ENCODE results near the gene ZBTB12.

The ZBTB12 gene

DNA sequence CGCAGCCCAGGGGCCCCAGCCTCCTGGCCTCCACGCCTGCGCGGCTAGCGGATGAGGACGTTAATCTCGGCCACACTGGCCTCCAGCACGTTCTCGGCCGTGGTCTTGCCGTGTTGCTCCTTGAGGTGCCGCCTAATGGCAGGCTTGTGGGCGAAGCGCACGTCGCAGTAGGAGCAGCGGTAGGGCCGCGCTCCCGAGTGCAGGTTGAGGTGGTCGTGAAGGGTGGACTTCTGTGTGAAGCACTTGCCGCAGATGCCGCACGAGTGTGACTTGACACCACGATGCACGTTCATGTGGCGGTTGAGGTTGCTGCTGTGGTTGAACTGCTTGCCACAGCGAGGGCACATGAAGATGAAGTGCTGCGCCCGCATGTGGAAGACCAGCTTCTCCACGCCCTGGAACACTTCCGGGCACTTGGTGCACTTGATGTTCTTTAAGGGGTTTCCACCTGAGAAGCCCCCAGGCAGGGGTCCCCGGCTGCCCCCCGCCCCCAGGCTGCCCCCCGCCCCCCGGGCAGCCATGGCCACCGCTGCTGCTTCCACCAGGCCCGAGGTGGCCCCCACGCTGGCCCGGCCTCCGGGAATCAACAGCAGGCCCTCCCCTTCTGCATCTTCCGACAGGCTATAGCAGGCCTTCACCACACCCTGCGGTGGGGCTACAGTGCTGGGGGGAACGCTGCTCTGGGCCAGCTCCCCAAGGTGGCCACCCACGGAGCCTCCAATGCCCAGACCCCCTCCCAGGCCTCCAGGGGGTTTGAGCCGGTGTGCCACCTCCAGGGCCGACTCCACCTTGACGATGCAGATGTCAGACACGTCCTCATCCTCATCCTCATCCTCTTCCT, 1.8 kb downstream of the ZBTB12 start:
- Mint-ChIP-seq H3K27ac (ENCODE audit: low read depth) (no peak overlapping the region), H3K4me1 (peaks cover 46% of the 10 kb centered on the region), H3K27me3 (no peaks in the 10 kb centered on the region), H3K4me3 (peak overlapping the region; percentile 85), H3K9me3 (no peaks in the 10 kb centered on the region), H3K36me3 (ENCODE audit: insufficient read depth) (peaks cover 24% of the 10 kb centered on the region)
- DNase-seq (ENCODE audit: low spot score in 2 of 2) (no peak), ATAC-seq (replicated peaks; ENCODE audit: extremely low read depth, poor library complexity, severe bottlenecking) (no peak)

- no peaks in the 10 kb centered on the region for H3K9me3 Mint-ChIP-seq
- H3K27me3 Mint-ChIP-seq: no peaks in the 10 kb centered on the region
- peaks cover 27% of the 10 kb centered on the region for H3K36me3 Mint-ChIP-seq (ENCODE audit: insufficient read depth)
- ATAC-seq (replicated peaks; ENCODE audit: extremely low read depth, poor library complexity, severe bottlenecking) (no peak), DNase-seq (ENCODE audit: low spot score in 2 of 2) (no peak)
- H3K4me1 Mint-ChIP-seq: peaks cover 46% of the 10 kb centered on the region
- H3K27ac Mint-ChIP-seq (ENCODE audit: low read depth): no peak overlapping the region
- H3K4me3 Mint-ChIP-seq: peak overlapping the region; percentile 61
Observed at GRCh38 chr6:31899215-31899614, 2.7 kb downstream of the ZBTB12 start.

DNA sequence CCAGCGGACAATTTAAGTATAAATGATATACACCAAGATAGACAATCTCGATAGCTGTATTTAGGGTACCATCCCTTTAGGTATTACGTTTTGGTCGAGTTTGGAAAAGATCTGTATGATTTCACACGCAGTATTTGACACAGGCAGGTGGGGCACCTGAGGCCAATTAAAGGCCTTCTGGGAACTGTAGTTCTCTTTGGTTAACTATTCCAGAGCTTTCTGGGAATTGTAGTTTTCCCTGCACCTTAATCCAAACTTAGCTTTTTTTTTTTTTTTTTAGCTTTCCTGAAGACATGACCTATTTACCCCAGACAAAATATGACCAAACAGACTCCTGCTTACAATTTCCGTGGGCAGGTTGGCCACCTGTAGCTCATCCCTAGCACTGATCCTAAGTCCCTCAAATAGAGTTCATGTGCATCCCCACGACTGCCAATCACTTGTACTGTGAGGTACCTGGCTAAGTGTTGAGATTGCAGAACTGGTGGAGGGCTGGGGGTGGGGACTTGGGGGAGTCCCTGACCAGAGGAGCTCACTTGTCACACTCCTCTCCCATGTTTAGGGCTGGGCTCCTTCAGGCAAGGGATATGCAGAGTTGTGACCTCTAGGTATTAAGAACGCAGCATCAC, 3.4 kb downstream of the ZBTB12 start:
- Mint-ChIP-seq H3K4me3 (peak overlapping the region; percentile 93), H3K36me3 (ENCODE audit: insufficient read depth) (peaks cover 32% of the 10 kb centered on the region), H3K27me3 (no peaks in the 10 kb centered on the region), H3K4me1 (peaks cover 46% of the 10 kb centered on the region), H3K27ac (ENCODE audit: low read depth) (peak overlapping the region; percentile 77), H3K9me3 (no peaks in the 10 kb centered on the region)
- DNase-seq (ENCODE audit: low spot score in 2 of 2) (no peak), ATAC-seq (replicated peaks; ENCODE audit: extremely low read depth, poor library complexity, severe bottlenecking) (peak; percentile 31)

DNA sequence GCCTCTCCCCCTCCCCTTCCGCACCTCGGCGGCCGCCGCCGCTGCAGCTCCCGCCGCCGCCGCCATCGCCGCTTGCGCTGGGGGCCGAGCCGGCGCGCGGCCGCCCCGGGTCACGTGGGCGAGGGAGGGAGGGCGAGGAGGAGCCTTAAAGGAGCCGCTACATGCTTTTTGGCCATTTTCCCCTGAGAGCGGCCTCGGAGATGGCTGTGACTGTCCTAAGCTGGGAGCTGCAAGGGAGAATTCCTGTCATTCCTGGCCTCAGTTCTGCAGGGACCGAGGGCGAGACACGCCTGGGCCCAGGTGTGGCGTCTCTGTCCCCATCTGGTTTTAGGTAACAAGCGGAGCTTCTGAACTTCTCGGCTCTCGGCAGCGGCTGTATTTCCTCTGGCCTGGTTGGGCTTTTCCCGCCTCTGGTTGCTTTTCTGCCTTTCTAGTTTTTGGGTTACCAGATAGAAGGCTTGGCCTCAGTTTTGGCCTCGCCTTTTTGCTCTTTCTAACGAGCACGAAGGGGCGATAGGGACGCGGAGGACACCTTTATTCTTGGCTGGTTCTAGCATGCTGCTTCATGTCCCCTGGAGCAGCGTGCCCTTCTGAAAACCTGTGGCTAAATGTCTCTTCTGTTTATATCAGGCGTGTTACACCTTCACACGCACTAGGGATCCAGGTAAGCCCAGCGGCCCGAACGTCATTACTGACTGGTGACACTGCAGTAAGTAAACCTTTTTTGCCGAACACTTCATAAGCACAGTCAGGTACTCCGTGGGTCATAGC, 4.1 kb downstream of the ZBTB12 start, which contains the start of gene EHMT2:
EHMT2 (minus strand) TSS at position 87 of the 771 bp plus-strand sequence; CDS start at position 66, 21 bp downstream.
- peak; percentile 66 for ATAC-seq (replicated peaks; ENCODE audit: extremely low read depth, poor library complexity, severe bottlenecking)
- H3K27me3 Mint-ChIP-seq: no peaks in the 10 kb centered on the region
- no peaks in the 10 kb centered on the region for H3K9me3 Mint-ChIP-seq
- peaks cover 35% of the 10 kb centered on the region for H3K36me3 Mint-ChIP-seq (ENCODE audit: insufficient read depth)
- DNase-seq (ENCODE audit: low spot score in 2 of 2): peak; percentile 64 to 71
- H3K4me1 Mint-ChIP-seq: peaks cover 42% of the 10 kb centered on the region
- peak within 1 kb of the TSS; percentile 93 for H3K4me3 Mint-ChIP-seq
- peak within 1 kb of the TSS; percentile 94 for H3K27ac Mint-ChIP-seq (ENCODE audit: low read depth)

GRCh38 chr6:31896856-31897611, 4.9 kb downstream of the ZBTB12 start:
- DNase-seq (ENCODE audit: low spot score in 2 of 2) (no peak), ATAC-seq (replicated peaks; ENCODE audit: extremely low read depth, poor library complexity, severe bottlenecking) (no peak)
- peaks cover 34% of the 10 kb centered on the region for H3K36me3 Mint-ChIP-seq (ENCODE audit: insufficient read depth)
- no peaks in the 10 kb centered on the region for H3K9me3 Mint-ChIP-seq
- peak overlapping the region; percentile 93 for H3K4me3 Mint-ChIP-seq
- H3K4me1 Mint-ChIP-seq: peaks cover 34% of the 10 kb centered on the region
- H3K27ac Mint-ChIP-seq (ENCODE audit: low read depth): peak overlapping the region; percentile 94
- no peaks in the 10 kb centered on the region for H3K27me3 Mint-ChIP-seq

DNA sequence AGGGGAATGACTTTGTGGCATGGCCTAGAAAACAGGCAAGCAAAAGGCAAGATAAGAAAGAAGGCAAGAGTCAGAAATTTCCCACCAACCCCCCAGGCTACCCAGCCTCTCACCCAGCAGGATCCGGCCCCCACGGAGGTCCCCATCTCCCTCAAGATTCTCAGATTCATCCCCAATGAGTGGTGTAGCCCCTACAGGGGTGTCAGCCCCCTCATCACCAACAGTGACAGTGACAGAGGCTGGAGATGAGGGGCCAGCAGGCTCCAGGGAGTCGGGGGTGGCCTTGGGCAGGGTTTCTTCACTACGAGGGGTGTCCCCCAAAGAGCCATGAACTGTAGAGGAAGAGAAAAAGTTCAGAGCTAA, 5.4 kb downstream of the ZBTB12 start:
- ATAC-seq (replicated peaks; ENCODE audit: extremely low read depth, poor library complexity, severe bottlenecking): no peak
- H3K27ac Mint-ChIP-seq (ENCODE audit: low read depth): peak overlapping the region; percentile 94
- H3K27me3 Mint-ChIP-seq: no peaks in the 10 kb centered on the region
- peaks cover 35% of the 10 kb centered on the region for H3K36me3 Mint-ChIP-seq (ENCODE audit: insufficient read depth)
- no peaks in the 10 kb centered on the region for H3K9me3 Mint-ChIP-seq
- no peak for DNase-seq (ENCODE audit: low spot score in 2 of 2)
- peaks cover 34% of the 10 kb centered on the region for H3K4me1 Mint-ChIP-seq
- H3K4me3 Mint-ChIP-seq: peak overlapping the region; percentile 82

DNA sequence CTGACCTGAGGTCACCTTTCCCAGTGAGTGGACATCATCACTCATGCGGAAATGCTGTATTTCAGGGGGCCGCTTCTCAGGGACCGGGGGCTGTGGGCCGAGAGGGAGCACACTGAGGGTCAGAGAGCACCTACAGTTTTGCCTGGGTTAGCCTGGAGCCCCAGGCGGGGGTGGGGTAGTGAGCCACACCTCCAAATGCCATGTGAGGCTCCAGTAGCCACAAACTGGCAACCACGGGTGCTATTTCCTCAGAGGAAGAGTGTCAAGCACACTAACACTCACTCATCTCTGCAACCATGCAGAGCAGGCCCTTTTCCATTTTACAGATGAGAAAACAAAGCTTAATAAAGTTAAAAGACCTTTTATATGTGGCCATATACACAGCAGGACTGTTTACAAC, 9.1 kb downstream of the ZBTB12 start:
- Mint-ChIP-seq H3K27me3 (no peaks in the 10 kb centered on the region), H3K36me3 (ENCODE audit: insufficient read depth) (peaks cover 44% of the 10 kb centered on the region), H3K9me3 (no peaks in the 10 kb centered on the region), H3K27ac (ENCODE audit: low read depth) (no peak overlapping the region), H3K4me3 (no peak overlapping the region), H3K4me1 (peaks cover 13% of the 10 kb centered on the region)
- ATAC-seq (replicated peaks; ENCODE audit: extremely low read depth, poor library complexity, severe bottlenecking) (no peak), DNase-seq (ENCODE audit: low spot score in 2 of 2) (no peak)

DNA sequence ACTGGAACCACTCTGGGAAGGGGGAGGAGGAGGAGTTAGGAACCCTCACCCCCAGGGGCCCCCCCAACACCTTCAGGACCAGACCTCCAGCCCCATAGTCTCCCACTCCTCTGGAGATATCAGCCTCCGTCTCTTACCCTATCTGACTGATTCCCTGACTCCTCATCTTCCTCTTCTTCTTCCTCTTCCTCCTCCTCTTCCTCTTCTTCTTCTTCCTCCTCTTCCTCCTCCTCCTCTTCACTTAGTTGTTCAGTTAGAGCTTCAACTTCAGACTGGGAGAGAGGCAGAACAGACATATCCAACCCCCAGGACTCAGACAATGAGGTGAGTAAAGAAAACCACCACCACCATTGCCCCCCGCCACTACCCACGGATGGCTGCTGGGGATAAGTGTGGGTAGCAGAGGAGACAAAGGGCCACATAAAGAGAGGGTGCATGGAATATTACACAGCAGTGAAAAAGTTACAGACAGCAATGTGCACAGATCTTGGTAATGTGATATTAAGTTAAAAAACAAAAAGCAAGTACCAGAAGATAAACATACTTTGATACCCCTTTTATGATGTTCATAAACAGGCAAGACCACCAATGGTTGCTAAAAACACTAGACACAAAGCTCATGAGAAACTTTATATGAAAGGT, 12.4 kb downstream of the ZBTB12 start:
- peak overlapping the region; percentile 20 for H3K27ac Mint-ChIP-seq (ENCODE audit: low read depth)
- no peaks in the 10 kb centered on the region for H3K4me1 Mint-ChIP-seq
- H3K36me3 Mint-ChIP-seq (ENCODE audit: insufficient read depth): peaks cover 50% of the 10 kb centered on the region
- H3K27me3 Mint-ChIP-seq: no peaks in the 10 kb centered on the region
- H3K4me3 Mint-ChIP-seq: no peak overlapping the region
- H3K9me3 Mint-ChIP-seq: no peaks in the 10 kb centered on the region
- DNase-seq (ENCODE audit: low spot score in 2 of 2) (no peak), ATAC-seq (replicated peaks; ENCODE audit: extremely low read depth, poor library complexity, severe bottlenecking) (no peak)

GRCh38 chr6:31888276-31889258, 13.3 kb downstream of the ZBTB12 start:
- Mint-ChIP-seq H3K27me3 (no peaks in the 10 kb centered on the region), H3K36me3 (ENCODE audit: insufficient read depth) (peaks cover 48% of the 10 kb centered on the region), H3K27ac (ENCODE audit: low read depth) (no peak overlapping the region), H3K9me3 (no peaks in the 10 kb centered on the region), H3K4me1 (no peaks in the 10 kb centered on the region), H3K4me3 (no peak overlapping the region)
- ATAC-seq (replicated peaks; ENCODE audit: extremely low read depth, poor library complexity, severe bottlenecking): no peak
- DNase-seq (ENCODE audit: low spot score in 2 of 2): peak in 1 of 2 donors; percentile 34

GRCh38 chr6:31887173-31888007, 14.5 kb downstream of the ZBTB12 start:
- Mint-ChIP-seq H3K36me3 (ENCODE audit: insufficient read depth) (peaks cover 45% of the 10 kb centered on the region), H3K4me3 (no peak overlapping the region)
- no peak for ATAC-seq (replicated peaks; ENCODE audit: extremely low read depth, poor library complexity, severe bottlenecking)

More at GRCh38 chr6:31887173-31888007, 14.5 kb downstream of the ZBTB12 start:
- Mint-ChIP-seq H3K4me1 (no peaks in the 10 kb centered on the region), H3K27me3 (no peaks in the 10 kb centered on the region), H3K27ac (ENCODE audit: low read depth) (no peak overlapping the region), H3K9me3 (no peaks in the 10 kb centered on the region)
- no peak for DNase-seq (ENCODE audit: low spot score in 2 of 2)
